Nephron (organoid): ENCODE results near the gene PPP6R2.

ENCODE experiments used
- H3K27ac Mint-ChIP-seq, 3 experiments: 2 replicates each; pipeline ENCODE4 v1.8.0; 2020; ENCODE audit warnings: mixed read lengths in 3 of 3, mild to moderate bottlenecking in 2 of 3, moderate library complexity in 1 of 3
- H3K27me3 Mint-ChIP-seq: 2 replicates; pipeline ENCODE4 v1.8.0; 2021; ENCODE audit warnings: low read depth, mild to moderate bottlenecking, moderate library complexity, mixed read lengths
- H3K36me3 Mint-ChIP-seq: 2 replicates; pipeline ENCODE4 v1.8.0; 2020; ENCODE audit warnings: low read depth, mixed read lengths
- H3K4me1 Mint-ChIP-seq: 2 replicates; pipeline ENCODE4 v1.8.0; 2020; ENCODE audit warnings: mixed read lengths
- H3K4me3 Mint-ChIP-seq, 3 experiments: 2 replicates each; pipeline ENCODE4 v1.8.0; 2020; ENCODE audit warnings: mild to moderate bottlenecking in 3 of 3, mixed read lengths in 3 of 3, moderate library complexity in 2 of 3
- H3K9me3 Mint-ChIP-seq: 2 replicates; pipeline ENCODE4 v1.8.0; 2020; ENCODE audit warnings: mixed read lengths
- TF ChIP-seq, protein P1 (sequence below), 3 experiments: fragments of 200-600 bp; sonication (generic); IDR thresholded peaks; one replicate each; pipeline ENCODE4 v1.5.0; 2021; ENCODE audit warnings: antibody characterized with exemption in 3 of 3; ENCODE audit not compliant: unreplicated experiment in 3 of 3

The PPP6R2 gene

DNA sequence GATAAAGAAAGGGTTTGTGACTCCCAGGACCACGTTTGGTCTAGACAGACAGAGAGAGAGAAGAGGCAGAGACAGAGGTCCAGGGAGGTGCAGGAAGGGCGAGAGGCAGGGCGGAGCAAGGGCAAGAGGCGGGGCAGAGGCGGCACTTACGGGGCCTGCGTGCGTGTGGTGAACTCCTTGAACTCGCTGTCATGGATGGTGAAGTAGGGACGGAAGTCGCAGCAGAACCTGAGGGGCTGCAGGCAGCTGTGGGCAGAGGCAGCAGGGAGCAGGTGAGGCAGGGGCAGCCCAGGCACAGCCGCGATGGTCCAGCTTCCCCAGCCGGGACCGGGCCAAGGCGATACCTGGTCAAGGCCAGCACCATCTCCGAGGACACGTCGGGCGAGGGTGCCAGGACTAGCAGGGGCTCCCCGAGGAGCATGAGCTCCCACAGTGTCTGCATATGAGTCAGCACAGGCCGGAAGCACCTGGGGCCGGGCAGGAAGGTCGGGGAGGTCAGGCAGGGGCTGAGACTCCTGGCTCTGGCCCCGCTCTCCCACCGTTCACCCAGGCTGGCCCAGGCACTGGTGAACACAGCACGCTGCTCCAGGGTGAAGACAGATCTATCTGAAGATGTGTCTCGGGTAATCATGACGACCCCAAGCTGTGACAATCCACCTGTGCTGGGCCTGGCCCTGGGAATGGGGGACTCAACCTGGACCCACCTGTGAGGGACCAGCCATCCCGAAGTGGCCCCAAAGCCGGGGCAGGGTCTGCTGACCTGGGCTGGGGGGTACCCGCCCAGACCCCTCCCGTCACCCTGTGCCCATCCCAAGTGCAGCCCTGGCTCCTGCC lies 28.5 kb upstream of the PPP6R2 start:
- no peak overlapping the region for H3K27ac Mint-ChIP-seq
- H3K4me3 Mint-ChIP-seq: no peak overlapping the region
- no peaks in the 10 kb centered on the region for H3K36me3 Mint-ChIP-seq
- peaks cover 6% of the 10 kb centered on the region for H3K27me3 Mint-ChIP-seq
- TF ChIP-seq, protein P1, sequence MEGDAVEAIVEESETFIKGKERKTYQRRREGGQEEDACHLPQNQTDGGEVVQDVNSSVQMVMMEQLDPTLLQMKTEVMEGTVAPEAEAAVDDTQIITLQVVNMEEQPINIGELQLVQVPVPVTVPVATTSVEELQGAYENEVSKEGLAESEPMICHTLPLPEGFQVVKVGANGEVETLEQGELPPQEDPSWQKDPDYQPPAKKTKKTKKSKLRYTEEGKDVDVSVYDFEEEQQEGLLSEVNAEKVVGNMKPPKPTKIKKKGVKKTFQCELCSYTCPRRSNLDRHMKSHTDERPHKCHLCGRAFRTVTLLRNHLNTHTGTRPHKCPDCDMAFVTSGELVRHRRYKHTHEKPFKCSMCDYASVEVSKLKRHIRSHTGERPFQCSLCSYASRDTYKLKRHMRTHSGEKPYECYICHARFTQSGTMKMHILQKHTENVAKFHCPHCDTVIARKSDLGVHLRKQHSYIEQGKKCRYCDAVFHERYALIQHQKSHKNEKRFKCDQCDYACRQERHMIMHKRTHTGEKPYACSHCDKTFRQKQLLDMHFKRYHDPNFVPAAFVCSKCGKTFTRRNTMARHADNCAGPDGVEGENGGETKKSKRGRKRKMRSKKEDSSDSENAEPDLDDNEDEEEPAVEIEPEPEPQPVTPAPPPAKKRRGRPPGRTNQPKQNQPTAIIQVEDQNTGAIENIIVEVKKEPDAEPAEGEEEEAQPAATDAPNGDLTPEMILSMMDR (IDR thresholded peaks at IDR 0.05; ENCODE audit: unreplicated experiment in 3 of 3): no peak
- H3K9me3 Mint-ChIP-seq: no peaks in the 10 kb centered on the region
- H3K4me1 Mint-ChIP-seq: no peaks in the 10 kb centered on the region

DNA sequence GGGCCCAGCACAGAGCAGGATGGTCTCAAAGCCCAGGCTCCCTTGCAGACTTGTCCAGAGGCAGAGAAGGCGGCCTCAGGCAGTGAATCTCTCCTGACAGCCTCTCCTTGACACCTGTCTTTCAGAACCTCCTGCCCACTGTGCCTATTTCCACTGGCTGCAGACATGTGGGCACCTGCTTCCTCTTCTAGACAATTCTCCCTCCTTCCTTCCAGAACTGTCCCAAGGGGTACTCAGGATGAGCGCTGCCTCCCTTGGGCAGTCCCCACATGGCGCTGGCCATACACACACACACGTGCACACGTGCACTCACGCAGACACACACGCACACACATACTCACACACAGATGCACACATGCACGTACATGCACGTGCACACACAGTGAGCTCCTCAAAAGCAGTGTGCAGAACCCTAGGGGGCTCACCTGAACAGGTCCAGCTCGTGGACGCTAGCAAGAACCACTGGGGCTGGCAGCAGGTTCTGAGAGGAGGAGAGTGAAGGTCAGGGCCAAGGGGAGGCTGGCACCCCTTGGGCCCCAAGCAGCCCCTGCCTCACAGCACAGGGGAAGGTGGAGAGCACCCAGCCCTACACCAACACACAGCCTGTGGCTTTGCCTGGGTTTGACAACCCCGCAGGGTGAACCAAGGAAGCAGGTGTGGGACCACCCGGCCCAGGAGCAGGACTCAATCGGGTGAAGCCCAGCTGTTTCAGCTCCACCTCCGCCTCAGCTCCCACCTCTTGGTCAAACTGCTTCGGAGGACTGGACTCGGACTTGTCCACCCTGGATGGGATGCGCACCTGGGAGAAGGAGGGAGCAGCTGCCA lies 27.6 kb upstream of the PPP6R2 start:
- no peaks in the 10 kb centered on the region for H3K36me3 Mint-ChIP-seq
- H3K4me3 Mint-ChIP-seq: no peak overlapping the region
- H3K27ac Mint-ChIP-seq: peak overlapping the region in 2 of 3 experiments; percentile 16 to 34
- H3K27me3 Mint-ChIP-seq: peaks cover 6% of the 10 kb centered on the region
- H3K9me3 Mint-ChIP-seq: no peaks in the 10 kb centered on the region
- TF ChIP-seq, protein P1 (IDR thresholded peaks at IDR 0.05; ENCODE audit: unreplicated experiment in 3 of 3): no peak
- H3K4me1 Mint-ChIP-seq: no peaks in the 10 kb centered on the region

DNA sequence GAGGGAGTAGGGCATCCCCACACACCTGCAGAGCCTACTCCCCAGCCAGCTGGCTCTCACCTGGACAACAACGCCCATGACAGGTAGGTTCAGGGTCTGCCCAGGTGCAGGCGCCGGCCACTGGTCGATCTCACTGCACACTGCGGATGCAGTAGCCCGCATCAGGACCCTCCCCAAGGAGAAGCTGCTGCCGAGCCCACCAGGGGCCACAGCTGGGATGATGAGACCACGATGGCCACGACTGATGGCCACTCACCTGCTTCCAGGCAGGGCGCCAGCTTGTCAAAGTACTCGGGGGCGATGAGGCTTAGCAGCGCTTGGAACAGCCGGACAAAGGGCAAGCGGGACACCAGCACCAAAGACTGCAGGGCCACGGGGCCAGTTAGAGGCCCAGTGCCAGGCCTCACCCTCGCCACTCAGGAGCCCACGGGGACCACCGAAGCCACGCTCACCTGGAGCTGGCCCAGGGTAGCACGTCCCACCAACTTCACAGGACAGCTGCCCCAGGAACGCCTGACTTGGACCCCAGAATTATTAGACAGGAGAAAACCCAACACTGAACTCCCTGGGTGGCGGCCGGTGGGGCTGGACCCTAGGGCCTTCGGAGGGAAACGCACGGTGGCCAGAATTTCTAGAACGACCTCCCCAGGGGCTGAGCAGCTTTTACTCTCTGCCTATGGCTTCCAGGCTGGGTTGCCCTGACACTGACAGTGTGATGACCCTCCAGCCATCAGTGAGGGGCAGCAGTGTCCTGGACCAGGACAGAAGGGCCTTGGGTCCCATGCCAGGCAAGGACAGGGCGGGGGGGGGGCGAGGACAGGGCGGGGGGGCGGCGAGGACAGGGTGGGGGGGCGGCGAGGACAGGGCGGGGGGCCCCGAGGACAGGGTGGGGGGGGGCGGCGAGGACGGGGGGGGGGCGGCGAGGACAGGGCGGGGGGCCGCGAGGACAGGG lies 26.7 kb upstream of the PPP6R2 start:
- no peak overlapping the region for H3K27ac Mint-ChIP-seq
- TF ChIP-seq, protein P1 (IDR thresholded peaks at IDR 0.05; ENCODE audit: unreplicated experiment in 3 of 3): no peak
- no peaks in the 10 kb centered on the region for H3K9me3 Mint-ChIP-seq
- no peak overlapping the region for H3K4me3 Mint-ChIP-seq
- H3K27me3 Mint-ChIP-seq: peaks cover 6% of the 10 kb centered on the region
- H3K36me3 Mint-ChIP-seq: no peaks in the 10 kb centered on the region
- H3K4me1 Mint-ChIP-seq: no peaks in the 10 kb centered on the region

DNA sequence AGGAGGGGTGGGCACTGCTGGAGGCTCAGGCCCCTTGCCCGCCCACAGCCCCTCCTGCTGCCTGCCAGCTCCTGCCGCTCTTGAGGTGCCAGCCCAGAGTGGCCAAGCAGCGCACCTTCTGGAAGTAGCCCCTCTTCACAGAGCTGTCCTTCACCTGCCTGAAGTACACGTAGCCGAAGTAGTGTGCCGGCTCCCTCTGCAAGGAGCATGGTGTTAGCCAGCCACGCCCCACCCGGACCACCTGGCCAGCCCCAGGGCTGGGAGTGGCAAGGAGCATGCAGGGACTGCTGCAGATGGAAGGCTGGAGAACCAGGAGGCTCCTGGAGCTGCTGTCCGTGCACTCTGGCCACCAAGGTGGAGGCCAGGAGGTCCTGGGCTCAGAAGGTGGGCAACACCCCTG lies 25.9 kb upstream of the PPP6R2 start:
- TF ChIP-seq, protein P1 (IDR thresholded peaks at IDR 0.05; ENCODE audit: unreplicated experiment in 3 of 3): no peak
- no peak overlapping the region for H3K4me3 Mint-ChIP-seq
- peaks cover 6% of the 10 kb centered on the region for H3K27me3 Mint-ChIP-seq
- no peaks in the 10 kb centered on the region for H3K9me3 Mint-ChIP-seq
- H3K27ac Mint-ChIP-seq: no peak overlapping the region
- no peaks in the 10 kb centered on the region for H3K36me3 Mint-ChIP-seq
- H3K4me1 Mint-ChIP-seq: no peaks in the 10 kb centered on the region

DNA sequence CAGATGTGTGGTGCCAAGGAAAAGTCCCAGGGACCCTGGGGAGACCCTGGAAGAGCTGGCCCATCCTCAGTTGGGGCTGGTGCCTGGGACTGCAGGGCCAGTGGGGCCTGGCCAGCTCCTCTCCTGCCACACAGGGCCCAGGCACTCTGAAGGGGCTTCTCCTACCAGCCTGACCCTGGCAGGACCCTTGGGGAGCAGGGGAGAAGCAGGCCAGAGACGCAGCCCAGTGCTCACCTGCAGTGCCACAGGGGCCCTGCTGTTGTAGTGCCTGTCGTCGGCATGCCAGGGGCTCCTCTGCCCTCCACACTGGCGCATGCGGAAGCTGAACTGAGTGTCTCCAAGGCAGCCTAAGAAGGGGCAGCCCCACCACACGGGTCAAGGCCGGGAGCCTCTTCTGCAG lies 25.5 kb upstream of the PPP6R2 start:
- Mint-ChIP-seq H3K36me3 (no peaks in the 10 kb centered on the region), H3K4me1 (no peaks in the 10 kb centered on the region), H3K27me3 (peaks cover 6% of the 10 kb centered on the region), H3K4me3 (no peak overlapping the region), H3K9me3 (no peaks in the 10 kb centered on the region), H3K27ac (no peak overlapping the region)
- TF ChIP-seq, protein P1 (IDR thresholded peaks at IDR 0.05; ENCODE audit: unreplicated experiment in 3 of 3): no peak
